Esophagus muscularis mucosa (tissue), 3 donors: ENCODE measurements around the gene MICAL3.

Source experiments
- CTCF ChIP-seq, 3 experiments: fragments of 200-600 bp in 2 of 3; fragments of 450-650 bp in 1 of 3; sonication (generic) in 2 of 3; IDR thresholded peaks; one replicate each; pipeline ENCODE4 v1.5.1; 2017 to 2019; ENCODE audit warnings: antibody characterized with exemption in 3 of 3, mild to moderate bottlenecking in 2 of 3, moderate library complexity in 1 of 3
- POLR2A ChIP-seq: fragments of 450-650 bp; IDR thresholded peaks from one replicate; pipeline ENCODE4 v1.6.1; 2017; ENCODE audit warnings: antibody characterized with exemption, moderate library complexity, mild to moderate bottlenecking, low read depth
- POLR2AphosphoS5 ChIP-seq, 2 donors: sonication (generic); formaldehyde crosslinking; IDR thresholded peaks; one replicate each; pipeline ENCODE4 v1.6.1; 2017; ENCODE audit warnings: antibody characterized with exemption in 2 of 2

- no peak for TF ChIP-seq POLR2A
- TF ChIP-seq CTCF (IDR thresholded peaks at IDR 0.05): no peak
- no peak for TF ChIP-seq POLR2AphosphoS5 (IDR thresholded peaks at IDR 0.05)
These were observed 5.4 kb upstream of the MICAL3 start for GRCh38 chr22:18029686-18030267.
